ENCODE measurements around the gene SDHD. TPM values are rescaled to one million over a fixed set of nuclear protein-coding genes. Genes with fewer than 3 reads are reported as not detected.

The SDHD gene
- total and polyA plus RNA-seq, 9 of the 15 experiments (the other 6 are each of a cell fraction or from before 2014, with no cell fraction given), result 150 to 1,225 (median 215) TPM

- TF ChIP-seq CUX1 (CRISPR knock-in tag; IDR thresholded peaks at IDR 0.05), result no peak
- no peak for TF ChIP-seq DACH1 (IDR thresholded peaks at IDR 0.05; ENCODE audit: partially characterized antibody)
- TF ChIP-seq WHSC1 (IDR thresholded peaks at IDR 0.05; ENCODE audit: low read length), result no peak
- TF ChIP-seq ZNF146 (CRISPR knock-in tag; IDR thresholded peaks at IDR 0.05; ENCODE audit: unreplicated experiment), result no peak
- TF ChIP-seq ZZZ3 (IDR thresholded peaks at IDR 0.05), result no peak; the same call in 1 of the 2 replicates
- 0 out of 2 replicates have a peak, but pooled peaks have one; percentile 61 for TF ChIP-seq SMARCE1 (IDR thresholded peaks at IDR 0.05)
- TF ChIP-seq CTCF (IDR thresholded peaks at IDR 0.05 in 2 of 3, conservative IDR thresholded peaks at IDR 0.05 in 1 of 3; ENCODE audit: insufficient read depth in 2 of 3, low read depth in 1 of 3, low read length in 3 of 3), result peak; percentile 34 to 49 (median 38); a peak in 4 of 6 replicates
- TF ChIP-seq TEAD1 (CRISPR knock-in tag; IDR thresholded peaks at IDR 0.05), result no peak
- no peak for TF ChIP-seq KLF10 (CRISPR knock-in tag; IDR thresholded peaks at IDR 0.05)
- peak; percentile 85 for TF ChIP-seq MEIS2 (IDR thresholded peaks at IDR 0.05; ENCODE audit: partially characterized antibody)
- no peak for TF ChIP-seq GATAD2A (IDR thresholded peaks at IDR 0.05)
- peak; percentile 91; the same call in 1 of the 2 replicates for TF ChIP-seq TFAP4 (CRISPR knock-in tag; IDR thresholded peaks at IDR 0.05; ENCODE audit: borderline replicate concordance)
- TF ChIP-seq XRCC4 (IDR thresholded peaks at IDR 0.05; ENCODE audit: extremely low read depth, insufficient read depth, insufficient read length), result no peak
Measured at GRCh38 chr11:112086422-112087191, at the start of gene SDHD, which contains the start of gene TIMM8B (continued).

Measured in K562 (cell line).